Measurements from ENCODE around the gene TEX10.
"Not testable (repeated sequence)": the region's sequence is repeated elsewhere in the genome, so short reads cannot be mapped to it uniquely, and the experiment has no call there.

Gene TEX10

GRCh38 chr9:100352727-100353505, at the start of gene TEX10:
Gene TEX10 (minus strand): TSS chr9:100352942. CDS start chr9:100349363, 3,579 bp downstream.
- DNase-seq (ENCODE audit: low read depth), result peak; percentile 79

- DNase-seq (ENCODE audit: low read depth), result no peak
Observed at GRCh38 chr9:100401042-100401441, 48.3 kb upstream of the TEX10 start.

GRCh38 chr9:100397529-100398266, 45.0 kb upstream of the TEX10 start:
- DNase-seq (ENCODE audit: low read depth), result no peak

- no peak for DNase-seq (ENCODE audit: low read depth)
Observed at GRCh38 chr9:100396769-100397168, 44.0 kb upstream of the TEX10 start.

GRCh38 chr9:100394816-100395215, 42.1 kb upstream of the TEX10 start:
- no peak for DNase-seq (ENCODE audit: low read depth)

- no peak for DNase-seq (ENCODE audit: low read depth)
Observed at GRCh38 chr9:100394032-100394695, 41.4 kb upstream of the TEX10 start.

GRCh38 chr9:100392989-100393388, 40.2 kb upstream of the TEX10 start:
- DNase-seq (ENCODE audit: low read depth), result not testable (repeated sequence)

GRCh38 chr9:100379862-100380261, 27.1 kb upstream of the TEX10 start:
- DNase-seq (ENCODE audit: low read depth), result no peak

GRCh38 chr9:100377015-100377414, 24.3 kb upstream of the TEX10 start:
- no peak for DNase-seq (ENCODE audit: low read depth)

GRCh38 chr9:100375658-100376057, 22.9 kb upstream of the TEX10 start:
- no peak for DNase-seq (ENCODE audit: low read depth)

- no peak for DNase-seq (ENCODE audit: low read depth)
Observed at GRCh38 chr9:100372648-100373047, 19.9 kb upstream of the TEX10 start.

GRCh38 chr9:100370064-100370723, 17.5 kb upstream of the TEX10 start:
- DNase-seq (ENCODE audit: low read depth), result no peak

- DNase-seq (ENCODE audit: low read depth), result no peak
Observed at GRCh38 chr9:100368672-100369071, 15.9 kb upstream of the TEX10 start.

- DNase-seq (ENCODE audit: low read depth), result no peak
Observed at GRCh38 chr9:100366121-100366520, 13.4 kb upstream of the TEX10 start.

- DNase-seq (ENCODE audit: low read depth), result no peak
Observed at GRCh38 chr9:100364013-100364412, 11.3 kb upstream of the TEX10 start.

- no peak for DNase-seq (ENCODE audit: low read depth)
Observed at GRCh38 chr9:100359057-100359456, 6.3 kb upstream of the TEX10 start.

GRCh38 chr9:100357501-100357900, 4.8 kb upstream of the TEX10 start:
- DNase-seq (ENCODE audit: low read depth), result no peak

GRCh38 chr9:100355561-100355960, 2.8 kb upstream of the TEX10 start:
- DNase-seq (ENCODE audit: low read depth), result no peak

- DNase-seq (ENCODE audit: low read depth), result no peak
Observed at GRCh38 chr9:100354121-100354800, 1.5 kb upstream of the TEX10 start.

GRCh38 chr9:100352201-100352726, 478 bp downstream of the TEX10 start:
- DNase-seq (ENCODE audit: low read depth), result no peak

- DNase-seq (ENCODE audit: low read depth), result no peak
Observed at GRCh38 chr9:100351508-100351907, 1.2 kb downstream of the TEX10 start.
